ENCODE results near the gene AQP2.
"Not testable (repeated sequence)": the region's sequence is repeated elsewhere in the genome, so short reads cannot be mapped to it uniquely, and the experiment has no call there.

The AQP2 gene

GRCh38 chr12:49987625-49988303 is 37.2 kb downstream of the AQP2 start:
- DNase-seq (ENCODE audit: low read depth in 3 of 3): no peak

- DNase-seq (ENCODE audit: low read depth in 3 of 3): not testable (repeated sequence)
Observed at GRCh38 chr12:49989400-49989799, 38.9 kb downstream of the AQP2 start.

GRCh38 chr12:49990273-49990672 is 39.7 kb downstream of the AQP2 start:
- no peak for DNase-seq (ENCODE audit: low read depth in 3 of 3)

- DNase-seq (ENCODE audit: low read depth in 3 of 3): no peak
Observed at GRCh38 chr12:49998453-49998852, 47.9 kb downstream of the AQP2 start.

GRCh38 chr12:50003595-50003994 is 53.1 kb downstream of the AQP2 start:
- DNase-seq (ENCODE audit: low read depth in 3 of 3): no peak

GRCh38 chr12:50004696-50005095 is 54.2 kb downstream of the AQP2 start:
- DNase-seq (ENCODE audit: low read depth in 3 of 3): no peak

- DNase-seq (ENCODE audit: low read depth in 3 of 3): no peak
Observed at GRCh38 chr12:50005175-50005574, 54.6 kb downstream of the AQP2 start.

- DNase-seq (ENCODE audit: low read depth in 3 of 3): no peak
Observed at GRCh38 chr12:50006280-50006679, 55.7 kb downstream of the AQP2 start.

GRCh38 chr12:50006754-50007442 is 56.4 kb downstream of the AQP2 start:
- no peak for DNase-seq (ENCODE audit: low read depth in 3 of 3)

Measured in stimulated activated CD4-positive, alpha-beta T cell treated with anti-CD3 and anti-CD28 coated beads, TNF-alpha, amount 100 ng/mL, for 4 hours (primary cell).